GM12892 (cell line): ENCODE results near the gene SPATS1.

Experiments
- POLR2A ChIP-seq: IDR thresholded peaks from 2 replicates; pipeline ENCODE4 v1.6.1; 2011; ENCODE audit warnings: low read depth, low read length, control low read depth
- POLR2AphosphoS5 ChIP-seq: IDR thresholded peaks from 2 replicates; pipeline ENCODE4 v1.6.1; 2011; ENCODE audit warnings: low read depth, low read length, control low read depth
- TAF1 ChIP-seq: IDR thresholded peaks from 2 replicates; pipeline ENCODE4 v1.6.1; 2011; ENCODE audit warnings: low read depth, mild to moderate bottlenecking, control low read depth, low read length, borderline replicate concordance

GRCh38 chr6:44292661-44293365, 49.6 kb upstream of the SPATS1 start:
- TF ChIP-seq POLR2A, result no peak
- TF ChIP-seq POLR2AphosphoS5, result no peak
- TF ChIP-seq TAF1, result no peak
